Esophagus (tissue), 2 donors: Measurements from ENCODE around the gene TBX15. TPM values are rescaled to one million over a fixed set of nuclear protein-coding genes. Genes with fewer than 3 reads are reported as not detected.
"Not testable (repeated sequence)": the region's sequence is repeated elsewhere in the genome, so short reads cannot be mapped to it uniquely, and the experiment has no call there.

ENCODE experiments used
- H3K27ac ChIP-seq, 2 donors: one replicate each; pipeline ENCODE4 v1.5.1; 2013; ENCODE audit warnings: low read depth in 2 of 2, mild to moderate bottlenecking in 2 of 2, inconsistent platforms in 1 of 2, low read length in 1 of 2, moderate library complexity in 1 of 2
- H3K27me3 ChIP-seq, 2 donors: one replicate each; pipeline ENCODE4 v1.6.1; 2013; ENCODE audit warnings: low read length in 2 of 2, control low read depth in 1 of 2, mild to moderate bottlenecking in 1 of 2; ENCODE audit not compliant: insufficient read depth in 2 of 2, control insufficient read depth in 1 of 2
- H3K36me3 ChIP-seq, 2 donors: one replicate each; pipeline ENCODE4 v1.6.1; 2013; ENCODE audit warnings: low read length in 1 of 2; ENCODE audit not compliant: control insufficient read depth in 2 of 2, insufficient read depth in 2 of 2
- H3K4me1 ChIP-seq, 2 donors: one replicate each; pipeline ENCODE4 v1.6.1; 2013; ENCODE audit warnings: low read length in 1 of 2; ENCODE audit not compliant: control insufficient read depth in 2 of 2, insufficient read depth in 2 of 2
- H3K4me3 ChIP-seq, 2 donors: one replicate each; pipeline ENCODE4 v1.5.1; 2013; ENCODE audit warnings: low read length in 2 of 2, mild to moderate bottlenecking in 2 of 2, low read depth in 1 of 2, moderate library complexity in 1 of 2
- H3K9me3 ChIP-seq, 2 donors: one replicate each; pipeline ENCODE4 v1.6.1; 2013; ENCODE audit warnings: mild to moderate bottlenecking in 2 of 2, low read depth in 1 of 2, low read length in 1 of 2, moderate library complexity in 1 of 2; ENCODE audit not compliant: control insufficient read depth in 2 of 2, insufficient read depth in 1 of 2
- WGBS, 2 donors: extraction: QIAGEN DNeasy Blood & Tissue Kit; methylation state at CpG; one replicate each; pipeline ENCODE4 v1.1.7; 2013; 5-methylcytosine and 5-hydroxymethylcytosine counted together
- polyA plus RNA-seq, 2 donors: library from polyadenylated mRNA; stranded (reverse); fragments of 200-250 nt; gene quantifications; one replicate each; pipeline ENCODE4 v1.2.3, GENCODE V29; 2013
- donor health status: healthy with polysubstance abuse.
- donor health status: Bipolar disorder and iron deficiency.

The TBX15 gene
- polyA plus RNA-seq, 2 donors = 0.02 TPM; not detected in 1

DNA sequence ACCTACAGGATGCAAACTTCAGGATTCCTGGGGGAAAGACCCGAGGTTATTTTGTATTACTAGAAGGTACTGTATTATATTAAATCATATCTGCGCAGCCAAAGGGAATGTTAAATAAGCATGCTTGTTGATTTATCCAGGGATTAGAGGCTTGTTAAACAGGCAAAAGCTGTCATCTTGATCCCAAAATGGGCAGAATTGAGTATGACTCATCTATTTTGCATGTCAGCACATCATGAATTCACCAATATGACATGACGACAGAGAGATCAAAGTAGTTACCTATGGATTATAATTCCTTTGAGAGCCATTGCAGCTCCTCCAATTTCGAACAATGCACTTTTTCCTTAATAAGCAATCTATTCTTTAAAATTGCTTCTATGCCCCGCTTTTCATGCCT, 66.1 kb downstream of the TBX15 start:
- Histone ChIP-seq H3K27me3 (peaks cover 3 to 4% of the 10 kb centered on the region in 2 donors), H3K4me3 (no peak overlapping the region), H3K4me1 (no peaks in the 10 kb centered on the region), H3K9me3 (no peaks in the 10 kb centered on the region), H3K36me3 (no peaks in the 10 kb centered on the region), H3K27ac (no peak overlapping the region)
- 50 to 63% methylated on average over 5 of the region's 5 CpGs for WGBS, 2 donors

DNA sequence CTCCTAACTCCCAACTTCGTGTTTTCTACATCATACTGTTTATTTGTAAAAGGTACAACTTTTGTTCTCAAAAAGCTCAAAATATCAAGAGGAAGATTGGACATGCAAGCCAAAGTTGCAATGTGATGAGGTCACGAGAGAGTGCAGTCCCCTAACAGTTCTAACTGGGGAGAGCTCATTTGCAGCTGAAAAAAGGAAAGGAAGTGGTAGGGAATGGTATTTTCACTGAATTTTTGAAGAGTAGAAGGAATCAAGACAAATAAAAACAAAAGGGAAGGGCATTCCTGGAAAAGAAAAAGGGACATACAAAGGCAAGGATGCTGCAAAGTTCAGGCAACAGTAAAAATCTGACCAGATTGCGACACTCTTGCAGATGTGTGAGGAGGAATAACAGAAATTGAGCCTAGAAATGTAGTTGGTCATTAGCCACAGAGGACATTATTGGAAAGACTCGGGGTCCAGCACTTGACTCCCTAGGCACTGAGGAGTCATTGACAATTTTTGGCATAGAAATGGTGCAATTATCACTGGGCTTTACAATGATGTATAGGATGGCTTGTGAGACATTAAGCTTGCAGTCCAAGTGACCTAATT, 67.9 kb downstream of the TBX15 start:
- H3K27ac ChIP-seq = no peak overlapping the region
- WGBS, 2 donors = 69 to 72% methylated on average over 4 of the region's 4 CpGs
- no peaks in the 10 kb centered on the region for H3K36me3 ChIP-seq
- no peaks in the 10 kb centered on the region for H3K9me3 ChIP-seq
- no peaks in the 10 kb centered on the region for H3K4me1 ChIP-seq
- H3K4me3 ChIP-seq = no peak overlapping the region
- peaks cover 0 to under 1% of the 10 kb centered on the region in 2 donors for H3K27me3 ChIP-seq

- no peak overlapping the region for H3K27ac ChIP-seq
- WGBS, 2 donors = 73 to 75% methylated on average over 2 of the region's 2 CpGs
Measured at GRCh38 chr1:118918940-118919259, 69.2 kb downstream of the TBX15 start.

GRCh38 chr1:118918230-118918939, 69.8 kb downstream of the TBX15 start:
- 71 to 81% methylated on average over 6 of the region's 6 CpGs for WGBS, 2 donors
- H3K4me3 ChIP-seq = no peak overlapping the region
- H3K27me3 ChIP-seq = peaks cover 3% of the 10 kb centered on the region in 2 donors
- H3K4me1 ChIP-seq = no peaks in the 10 kb centered on the region
- H3K9me3 ChIP-seq = no peaks in the 10 kb centered on the region
- no peak overlapping the region for H3K27ac ChIP-seq
- no peaks in the 10 kb centered on the region for H3K36me3 ChIP-seq

More at GRCh38 chr1:118918940-118919259, 69.2 kb downstream of the TBX15 start:
- Histone ChIP-seq H3K9me3 (no peaks in the 10 kb centered on the region), H3K4me3 (no peak overlapping the region), H3K36me3 (no peaks in the 10 kb centered on the region), H3K27me3 (peaks cover 3% of the 10 kb centered on the region in 2 donors), H3K4me1 (no peaks in the 10 kb centered on the region)

DNA sequence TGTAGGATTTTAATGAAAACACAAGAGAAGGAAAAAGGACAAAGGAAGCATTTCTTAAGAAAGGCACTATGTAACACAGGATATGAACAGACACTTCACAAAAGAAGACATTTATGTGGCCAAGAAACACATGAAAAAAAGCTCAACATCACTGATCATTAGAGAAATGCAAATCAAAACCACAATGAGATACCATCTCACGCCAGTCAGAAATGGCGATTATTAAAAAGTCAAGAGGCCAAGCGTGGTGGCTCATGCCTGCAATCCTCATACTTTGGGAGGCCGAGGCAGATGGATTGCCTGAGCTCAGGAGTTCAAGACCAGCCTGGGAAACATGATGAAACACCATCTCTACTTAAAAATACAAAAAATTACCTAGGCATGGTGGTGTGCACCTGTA, 71.8 kb downstream of the TBX15 start:
- H3K4me3 ChIP-seq, H3K4me1 ChIP-seq, H3K9me3 ChIP-seq, H3K27me3 ChIP-seq, H3K27ac ChIP-seq, H3K36me3 ChIP-seq: not testable (repeated sequence)
- WGBS, 2 donors = 83 to 93% methylated on average over 4 of the region's 4 CpGs

- H3K36me3 ChIP-seq = no peaks in the 10 kb centered on the region
- H3K27ac ChIP-seq = no peak overlapping the region
- no peaks in the 10 kb centered on the region for H3K9me3 ChIP-seq
- no peaks in the 10 kb centered on the region for H3K4me1 ChIP-seq
- 31 to 43% methylated on average over 2 of the region's 2 CpGs for WGBS, 2 donors
- H3K27me3 ChIP-seq = peaks cover 3 to 6% of the 10 kb centered on the region in 2 donors
- no peak overlapping the region for H3K4me3 ChIP-seq
Measured at GRCh38 chr1:118914379-118915161, 73.6 kb downstream of the TBX15 start.

DNA sequence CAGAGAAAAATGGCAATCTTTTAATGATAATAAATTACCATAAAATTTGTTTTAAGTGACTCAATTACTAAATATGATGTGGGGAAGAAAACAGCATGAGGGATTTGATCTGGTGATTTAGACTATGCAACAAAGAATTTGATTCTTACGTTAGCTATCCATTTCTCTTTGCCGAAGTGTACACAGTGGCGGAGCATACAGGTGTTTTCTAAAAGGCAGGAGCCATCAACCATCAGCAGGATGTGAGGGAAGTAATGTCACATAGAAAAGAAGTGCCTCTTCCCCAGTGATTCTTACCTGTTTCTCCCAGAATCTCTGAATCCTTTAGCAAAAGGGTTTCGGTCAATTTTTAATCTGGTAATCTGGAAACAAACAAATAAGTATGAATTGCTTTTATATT, 74.3 kb downstream of the TBX15 start:
- Histone ChIP-seq H3K4me1 (no peaks in the 10 kb centered on the region), H3K27ac (no peak overlapping the region), H3K9me3 (no peaks in the 10 kb centered on the region), H3K27me3 (peaks cover 3 to 6% of the 10 kb centered on the region in 2 donors), H3K4me3 (no peak overlapping the region), H3K36me3 (no peaks in the 10 kb centered on the region)
- WGBS, 2 donors = 84 to 89% methylated on average over 4 of the region's 4 CpGs

DNA sequence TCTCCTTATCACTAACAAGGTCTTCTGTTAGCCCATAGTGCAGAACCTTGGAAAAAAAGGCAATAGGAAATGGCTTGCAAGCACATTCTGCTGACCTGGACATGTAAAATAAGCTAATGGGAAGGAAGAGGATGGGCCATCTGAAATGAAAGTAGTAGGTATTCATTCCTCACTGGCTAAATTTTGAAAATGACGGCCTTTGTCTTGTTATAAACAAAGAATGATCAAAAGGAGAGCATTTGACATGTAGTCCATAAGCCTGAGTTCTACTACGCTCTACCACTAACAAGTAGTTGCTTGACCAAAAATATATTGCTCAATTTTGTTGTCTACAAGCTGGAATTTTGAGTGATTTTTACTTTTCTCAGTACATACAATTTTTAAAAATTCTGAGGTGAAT, 75.6 kb downstream of the TBX15 start:
- Histone ChIP-seq H3K9me3 (no peaks in the 10 kb centered on the region), H3K27ac (no peak overlapping the region), H3K4me3 (no peak overlapping the region), H3K36me3 (no peaks in the 10 kb centered on the region), H3K27me3 (peaks cover 3 to 6% of the 10 kb centered on the region in 2 donors), H3K4me1 (no peaks in the 10 kb centered on the region)
- 63 to 73% methylated on average over 2 of the region's 2 CpGs for WGBS, 2 donors

- Histone ChIP-seq H3K4me1 (no peaks in the 10 kb centered on the region), H3K9me3 (no peaks in the 10 kb centered on the region), H3K4me3 (no peak overlapping the region), H3K27ac (no peak overlapping the region), H3K36me3 (no peaks in the 10 kb centered on the region), H3K27me3 (peaks cover 3 to 10% of the 10 kb centered on the region in 2 donors)
- WGBS, 2 donors = 42 to 55% methylated on average over 2 of the region's 2 CpGs
Measured at GRCh38 chr1:118911571-118911970, 76.6 kb downstream of the TBX15 start.
